ENCODE measurements around the gene FBN1. TPM values are rescaled to one million over a fixed set of nuclear protein-coding genes. Genes with fewer than 3 reads are reported as not detected.

Gene FBN1
- total RNA-seq, 1 donor from 2014 or later, result 12.6 TPM

- H3K9me3 Mint-ChIP-seq (ENCODE audit: unreplicated experiment), result no peaks in the 10 kb centered on the region
- no peak overlapping the region for H3K27ac Mint-ChIP-seq (ENCODE audit: unreplicated experiment)
- no peak overlapping the region for H3K4me3 Mint-ChIP-seq (ENCODE audit: unreplicated experiment)
- no peaks in the 10 kb centered on the region for H3K27me3 Mint-ChIP-seq (ENCODE audit: unreplicated experiment)
- no peak for DNase-seq
- TF ChIP-seq CTCF (IDR thresholded peaks at IDR 0.05; ENCODE audit: partially characterized antibody, unreplicated experiment), result no peak
- H3K4me1 Mint-ChIP-seq (ENCODE audit: low read depth, unreplicated experiment), result peaks cover 3% of the 10 kb centered on the region
- H3K36me3 Mint-ChIP-seq (ENCODE audit: unreplicated experiment), result no peaks in the 10 kb centered on the region
Measured at GRCh38 chr15:48641416-48641815, 4.1 kb downstream of the FBN1 start.

- Mint-ChIP-seq H3K36me3 (ENCODE audit: unreplicated experiment) (no peaks in the 10 kb centered on the region), H3K4me3 (ENCODE audit: unreplicated experiment) (no peak overlapping the region), H3K27me3 (ENCODE audit: unreplicated experiment) (no peaks in the 10 kb centered on the region), H3K4me1 (ENCODE audit: low read depth, unreplicated experiment) (no peaks in the 10 kb centered on the region), H3K27ac (ENCODE audit: unreplicated experiment) (no peak overlapping the region), H3K9me3 (ENCODE audit: unreplicated experiment) (no peaks in the 10 kb centered on the region)
- no peak for DNase-seq
- no peak for TF ChIP-seq CTCF (IDR thresholded peaks at IDR 0.05; ENCODE audit: partially characterized antibody, unreplicated experiment)
Measured at GRCh38 chr15:48638963-48639362, 6.5 kb downstream of the FBN1 start.

- H3K4me1 Mint-ChIP-seq (ENCODE audit: low read depth, unreplicated experiment), result no peaks in the 10 kb centered on the region
- no peak for DNase-seq
- no peak for TF ChIP-seq CTCF (IDR thresholded peaks at IDR 0.05; ENCODE audit: partially characterized antibody, unreplicated experiment)
Measured at GRCh38 chr15:48637639-48638038, 7.9 kb downstream of the FBN1 start.

GRCh38 chr15:48636511-48636910 is 9.0 kb downstream of the FBN1 start:
- H3K27me3 Mint-ChIP-seq (ENCODE audit: unreplicated experiment), result no peaks in the 10 kb centered on the region
- no peak for DNase-seq
- H3K4me3 Mint-ChIP-seq (ENCODE audit: unreplicated experiment), result no peak overlapping the region
- no peak overlapping the region for H3K27ac Mint-ChIP-seq (ENCODE audit: unreplicated experiment)
- H3K4me1 Mint-ChIP-seq (ENCODE audit: low read depth, unreplicated experiment), result no peaks in the 10 kb centered on the region
- H3K36me3 Mint-ChIP-seq (ENCODE audit: unreplicated experiment), result no peaks in the 10 kb centered on the region
- TF ChIP-seq CTCF (IDR thresholded peaks at IDR 0.05; ENCODE audit: partially characterized antibody, unreplicated experiment), result no peak
- H3K9me3 Mint-ChIP-seq (ENCODE audit: unreplicated experiment), result no peaks in the 10 kb centered on the region

More at GRCh38 chr15:48637639-48638038, 7.9 kb downstream of the FBN1 start:
- Mint-ChIP-seq H3K27ac (ENCODE audit: unreplicated experiment) (no peak overlapping the region), H3K9me3 (ENCODE audit: unreplicated experiment) (no peaks in the 10 kb centered on the region), H3K4me3 (ENCODE audit: unreplicated experiment) (no peak overlapping the region), H3K27me3 (ENCODE audit: unreplicated experiment) (no peaks in the 10 kb centered on the region), H3K36me3 (ENCODE audit: unreplicated experiment) (no peaks in the 10 kb centered on the region)

GRCh38 chr15:48634893-48635292 is 10.6 kb downstream of the FBN1 start:
- Mint-ChIP-seq H3K9me3 (ENCODE audit: unreplicated experiment) (no peaks in the 10 kb centered on the region), H3K36me3 (ENCODE audit: unreplicated experiment) (no peaks in the 10 kb centered on the region)
- no peak for TF ChIP-seq CTCF (IDR thresholded peaks at IDR 0.05; ENCODE audit: partially characterized antibody, unreplicated experiment)

More at GRCh38 chr15:48634893-48635292, 10.6 kb downstream of the FBN1 start:
- Mint-ChIP-seq H3K4me1 (ENCODE audit: low read depth, unreplicated experiment) (no peaks in the 10 kb centered on the region), H3K4me3 (ENCODE audit: unreplicated experiment) (no peak overlapping the region), H3K27ac (ENCODE audit: unreplicated experiment) (no peak overlapping the region), H3K27me3 (ENCODE audit: unreplicated experiment) (no peaks in the 10 kb centered on the region)
- DNase-seq, result no peak
